Measurements from ENCODE around the gene DLX2.

GRCh38 chr2:172080641-172081220 is 22.0 kb downstream of the DLX2 start:
- TF ChIP-seq TCF4 (CRISPR knock-in tag; IDR thresholded peaks at IDR 0.05; ENCODE audit: borderline replicate concordance) (no peak), CSRNP3 (CRISPR knock-in tag; IDR thresholded peaks at IDR 0.05) (no peak), POU6F1 (CRISPR knock-in tag; IDR thresholded peaks at IDR 0.05; ENCODE audit: borderline replicate concordance, low read depth) (no peak), ZFP30 (CRISPR knock-in tag; IDR thresholded peaks at IDR 0.05) (no peak)
